Measurements from ENCODE around the gene NSMCE4A. TPM values are rescaled to one million over a fixed set of nuclear protein-coding genes. Genes with fewer than 3 reads are reported as not detected.

The NSMCE4A gene
- polyA plus RNA-seq, 1 donor from 2014 or later: 133 TPM

Small RNA genes lying within 50 kb of the gene (small RNA-seq; reads per million reads assigned to genes)
- 0 reads per million in 3 experiments for gene RF02219

Other genes starting within 250 kb of the NSMCE4A start
- 17.5 and 23.7 TPM in 2 replicates for gene ATE1, start 47.2 kb downstream of the NSMCE4A start, polyA plus RNA-seq
- gene TACC2, start 13.9 kb upstream of the NSMCE4A start, polyA plus RNA-seq: 17.6 and 19.9 TPM in 2 replicates